LNCaP clone FGC (cell line): ENCODE results near the gene TFDP3.

Experiments used
- DNase-seq: peaks from one replicate; pipeline ENCODE4 v3.0.0-alpha.2; 2011; ENCODE audit warnings: low read depth
- H3K4me3 ChIP-seq: 2 replicates; pipeline ENCODE4 v1.5.1; 2011; ENCODE audit warnings: mild to moderate bottlenecking, low read depth, low read length, control low read depth
- TF ChIP-seq, protein P1 (sequence below): IDR thresholded peaks from 2 replicates; pipeline ENCODE4 v1.5.1; 2012; ENCODE audit warnings: mild to moderate bottlenecking; ENCODE audit not compliant: control insufficient read depth, insufficient read depth; ENCODE audit errors: extremely low read depth

The TFDP3 gene

DNA sequence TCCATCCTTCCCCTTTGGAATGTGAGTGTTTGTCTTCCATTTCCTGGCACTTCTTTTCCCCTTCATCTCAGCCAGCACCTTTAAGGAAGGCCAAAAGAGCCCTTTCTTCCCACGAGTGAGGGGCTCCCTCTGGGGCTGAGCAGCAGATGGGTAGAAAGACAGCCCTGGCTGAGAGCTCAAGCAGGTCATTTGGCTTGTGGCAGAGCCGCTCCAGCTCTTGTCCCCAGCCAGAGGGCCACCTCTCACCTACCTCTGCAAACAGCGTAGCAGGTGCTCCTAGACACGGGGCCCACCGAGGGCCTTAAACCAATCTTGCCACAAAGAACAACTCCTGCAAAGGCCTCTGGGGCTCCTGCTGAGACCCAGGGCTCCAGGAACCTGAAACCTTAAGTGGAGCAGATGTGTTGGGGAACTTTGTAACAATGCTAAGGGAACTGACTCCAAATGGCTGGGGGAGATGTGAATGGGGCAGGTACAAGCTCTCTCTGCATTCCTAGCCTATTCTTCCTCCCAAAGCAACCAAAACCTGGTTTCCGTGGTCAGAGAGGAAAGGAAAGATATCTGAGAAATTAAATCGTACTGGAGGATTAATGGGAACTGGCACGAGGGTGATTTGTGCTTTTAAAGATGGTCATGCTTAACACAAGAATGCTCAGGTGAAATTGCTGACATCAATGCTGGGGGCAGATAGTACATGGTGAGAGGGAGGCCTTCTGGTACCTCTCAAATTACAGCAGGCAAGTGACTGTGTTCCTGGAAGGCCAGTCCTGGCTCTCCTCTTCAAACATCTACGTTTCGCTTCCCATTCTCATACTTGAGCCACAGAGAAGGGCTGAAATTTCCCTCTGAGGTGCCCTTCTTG is 27.0 kb downstream of the TFDP3 start:
- TF ChIP-seq, protein P1, sequence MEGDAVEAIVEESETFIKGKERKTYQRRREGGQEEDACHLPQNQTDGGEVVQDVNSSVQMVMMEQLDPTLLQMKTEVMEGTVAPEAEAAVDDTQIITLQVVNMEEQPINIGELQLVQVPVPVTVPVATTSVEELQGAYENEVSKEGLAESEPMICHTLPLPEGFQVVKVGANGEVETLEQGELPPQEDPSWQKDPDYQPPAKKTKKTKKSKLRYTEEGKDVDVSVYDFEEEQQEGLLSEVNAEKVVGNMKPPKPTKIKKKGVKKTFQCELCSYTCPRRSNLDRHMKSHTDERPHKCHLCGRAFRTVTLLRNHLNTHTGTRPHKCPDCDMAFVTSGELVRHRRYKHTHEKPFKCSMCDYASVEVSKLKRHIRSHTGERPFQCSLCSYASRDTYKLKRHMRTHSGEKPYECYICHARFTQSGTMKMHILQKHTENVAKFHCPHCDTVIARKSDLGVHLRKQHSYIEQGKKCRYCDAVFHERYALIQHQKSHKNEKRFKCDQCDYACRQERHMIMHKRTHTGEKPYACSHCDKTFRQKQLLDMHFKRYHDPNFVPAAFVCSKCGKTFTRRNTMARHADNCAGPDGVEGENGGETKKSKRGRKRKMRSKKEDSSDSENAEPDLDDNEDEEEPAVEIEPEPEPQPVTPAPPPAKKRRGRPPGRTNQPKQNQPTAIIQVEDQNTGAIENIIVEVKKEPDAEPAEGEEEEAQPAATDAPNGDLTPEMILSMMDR = no peak
- no peak overlapping the region for H3K4me3 ChIP-seq
- DNase-seq = no peak

DNA sequence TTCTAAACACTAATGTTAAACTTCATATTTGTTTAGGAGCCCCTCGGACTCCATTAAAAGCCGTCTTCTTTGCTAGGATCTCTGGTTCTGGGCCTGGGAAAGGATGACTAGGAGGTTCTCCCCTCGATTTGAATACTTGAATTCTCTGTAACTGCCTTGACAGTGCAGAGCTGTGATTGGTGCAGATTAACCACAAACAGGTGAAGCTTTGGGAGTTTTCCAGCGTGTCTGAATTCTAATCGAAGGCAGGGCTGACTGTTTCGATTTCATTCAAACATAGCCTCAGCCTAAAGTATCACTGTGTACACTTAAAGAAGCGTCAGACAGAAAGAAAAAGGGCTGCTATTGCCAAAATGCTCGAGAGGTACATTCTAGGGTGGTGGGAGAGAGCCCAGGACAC is 29.0 kb downstream of the TFDP3 start:
- DNase-seq = no peak
- H3K4me3 ChIP-seq = no peak overlapping the region
- TF ChIP-seq, protein P1 = no peak

DNA sequence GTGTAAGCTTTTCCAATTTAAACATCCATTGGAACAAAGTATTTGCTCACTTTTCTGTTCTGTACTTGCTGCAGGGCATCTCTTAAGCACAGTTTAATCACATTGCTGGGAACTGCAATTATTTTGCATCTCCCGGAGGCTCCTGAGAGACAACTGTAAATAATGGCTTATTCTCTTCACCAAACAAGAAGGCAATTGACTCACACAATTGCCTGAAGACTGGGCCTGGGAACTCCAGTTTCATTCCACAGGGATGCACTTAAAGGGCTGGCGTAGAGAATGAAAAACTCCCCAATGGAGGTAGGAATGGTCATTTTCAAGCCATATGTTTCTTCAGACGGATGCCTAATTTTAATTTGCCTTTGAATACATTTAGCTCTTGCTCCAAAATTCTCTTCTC is 29.5 kb downstream of the TFDP3 start:
- no peak for DNase-seq
- H3K4me3 ChIP-seq = no peak overlapping the region
- TF ChIP-seq, protein P1 = no peak

DNA sequence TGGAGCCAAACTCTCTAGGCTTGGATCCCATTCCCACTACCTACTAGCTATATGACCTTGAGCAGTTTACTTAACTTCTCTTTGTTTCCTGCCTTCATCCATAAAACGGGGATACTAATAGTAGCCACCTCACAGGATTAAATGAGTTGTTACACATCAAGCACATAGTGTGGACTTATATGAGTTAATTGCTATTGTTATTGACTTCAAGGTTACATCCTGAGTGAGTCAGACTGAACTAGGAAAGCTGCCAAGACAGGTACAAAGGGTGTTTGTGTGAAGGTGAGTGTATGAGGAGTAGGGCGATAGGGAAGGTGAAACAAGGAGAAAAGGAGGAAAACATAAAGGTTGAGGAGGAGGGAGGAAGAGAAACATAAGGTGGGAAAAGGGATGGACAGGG is 32.2 kb downstream of the TFDP3 start:
- no peak for DNase-seq
- no peak overlapping the region for H3K4me3 ChIP-seq
- TF ChIP-seq, protein P1 = no peak

DNA sequence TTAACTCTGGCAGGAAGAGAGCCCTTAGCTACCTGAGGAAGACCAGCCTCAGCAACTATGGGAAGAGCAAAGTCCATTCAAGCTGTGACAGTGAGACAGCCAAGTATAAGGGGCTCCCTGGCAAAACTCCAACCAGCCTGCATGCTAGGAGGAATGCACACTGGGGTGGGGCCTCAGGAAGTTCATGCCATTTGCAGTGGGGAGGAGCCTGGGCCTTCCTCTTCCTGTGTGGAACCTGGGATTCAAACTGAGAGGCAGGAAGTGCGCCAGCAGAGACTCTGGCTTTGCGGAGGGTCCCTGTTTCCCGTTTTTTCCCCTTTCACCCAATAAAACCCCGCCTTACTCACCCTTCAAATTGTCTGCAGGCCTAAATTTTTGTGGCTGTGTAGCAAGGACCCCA is 33.0 kb downstream of the TFDP3 start:
- no peak overlapping the region for H3K4me3 ChIP-seq
- TF ChIP-seq, protein P1 = no peak
- no peak for DNase-seq

DNA sequence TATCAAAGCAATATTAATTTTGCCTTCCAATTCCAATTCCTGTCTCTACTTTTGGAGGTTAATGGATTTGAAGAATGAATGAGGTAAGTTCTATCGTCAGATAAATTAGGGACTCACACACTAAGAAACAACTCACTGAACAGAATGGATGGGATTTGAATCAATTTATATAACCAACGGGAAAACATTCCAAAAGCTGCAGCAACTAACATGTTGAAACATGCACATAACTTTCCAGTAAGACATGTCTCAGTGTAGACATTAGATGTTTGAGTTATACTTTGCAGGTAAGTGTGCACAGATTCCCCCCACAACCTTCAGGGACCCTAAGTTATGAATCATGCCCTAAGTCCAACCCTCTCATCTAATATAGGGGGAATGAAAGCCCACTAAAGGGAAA is 34.3 kb downstream of the TFDP3 start:
- DNase-seq = no peak
- no peak overlapping the region for H3K4me3 ChIP-seq
- TF ChIP-seq, protein P1 = no peak

DNA sequence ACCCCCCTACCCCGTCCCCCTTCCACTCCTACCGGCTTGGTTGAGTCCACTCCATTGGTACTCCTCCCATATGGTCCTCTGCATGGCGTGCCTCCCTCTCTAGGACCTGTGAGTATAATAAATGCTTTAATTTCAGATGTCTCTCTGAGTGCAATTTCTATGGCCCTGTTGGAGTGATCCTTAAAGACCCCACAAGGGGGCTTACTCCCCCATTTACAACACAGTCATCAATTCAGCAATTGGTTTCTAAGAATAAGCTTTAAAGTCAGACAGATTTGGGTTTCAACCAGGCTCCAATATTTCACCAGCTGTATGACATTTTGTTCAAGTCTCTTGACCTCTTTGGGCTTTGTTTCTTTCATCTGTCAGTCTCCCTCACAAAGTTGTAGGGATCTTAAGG is 38.7 kb downstream of the TFDP3 start:
- TF ChIP-seq, protein P1 = no peak
- no peak for DNase-seq
- no peak overlapping the region for H3K4me3 ChIP-seq
